GM12864 (cell line): Measurements from ENCODE around the gene ISG20L2.

Experiments used
- DNase-seq: peaks from one replicate; pipeline ENCODE4 v3.0.0-alpha.2; 2011; ENCODE audit warnings: low read depth
- H3K4me3 ChIP-seq: 2 replicates; pipeline ENCODE4 v1.5.1; 2011; ENCODE audit warnings: mild to moderate bottlenecking, low read depth, low read length, control low read depth
- TF ChIP-seq, protein P1 (sequence below): IDR thresholded peaks from 2 replicates; pipeline ENCODE4 v1.5.1; 2011; ENCODE audit warnings: low read depth, mild to moderate bottlenecking, moderate library complexity, low read length, control low read depth, inconsistent platforms; ENCODE audit errors: missing control alignments

The ISG20L2 gene

DNA sequence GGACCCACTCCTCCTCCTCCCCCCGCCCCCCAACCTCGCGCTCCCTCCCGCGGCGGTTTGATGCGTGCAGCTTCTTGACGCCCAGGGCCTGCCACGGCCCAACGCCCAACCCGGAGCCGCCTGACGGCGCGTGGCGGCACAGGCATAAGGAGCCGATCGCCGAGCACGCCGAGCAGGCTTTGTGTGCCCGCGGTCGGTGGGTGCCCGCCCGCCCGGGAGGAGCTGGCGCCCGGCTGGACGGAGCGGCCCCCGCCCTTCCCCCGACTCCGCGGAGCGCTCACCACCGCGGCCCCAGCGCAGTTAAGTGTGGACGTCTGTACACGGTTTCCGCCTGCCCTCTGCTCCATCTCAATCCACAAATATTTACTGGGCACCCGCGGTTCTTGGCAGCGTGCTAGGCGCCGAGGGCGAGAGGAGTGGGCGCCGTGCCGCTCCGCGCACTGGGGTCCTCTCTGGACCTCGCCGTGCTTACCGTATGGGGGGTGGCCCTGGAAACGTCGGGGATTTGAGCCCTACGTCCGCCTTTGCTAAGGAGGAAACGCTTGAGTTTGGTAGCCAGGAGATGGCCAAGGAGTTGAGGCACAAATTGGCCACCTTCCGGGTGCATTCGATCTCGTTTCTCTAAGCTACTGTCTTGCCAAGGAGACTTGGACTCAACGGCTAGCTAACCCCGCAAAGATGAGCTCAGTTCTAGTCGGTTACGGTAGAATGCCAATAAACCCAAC lies 23.4 kb upstream of the ISG20L2 start:
- TF ChIP-seq, protein P1, sequence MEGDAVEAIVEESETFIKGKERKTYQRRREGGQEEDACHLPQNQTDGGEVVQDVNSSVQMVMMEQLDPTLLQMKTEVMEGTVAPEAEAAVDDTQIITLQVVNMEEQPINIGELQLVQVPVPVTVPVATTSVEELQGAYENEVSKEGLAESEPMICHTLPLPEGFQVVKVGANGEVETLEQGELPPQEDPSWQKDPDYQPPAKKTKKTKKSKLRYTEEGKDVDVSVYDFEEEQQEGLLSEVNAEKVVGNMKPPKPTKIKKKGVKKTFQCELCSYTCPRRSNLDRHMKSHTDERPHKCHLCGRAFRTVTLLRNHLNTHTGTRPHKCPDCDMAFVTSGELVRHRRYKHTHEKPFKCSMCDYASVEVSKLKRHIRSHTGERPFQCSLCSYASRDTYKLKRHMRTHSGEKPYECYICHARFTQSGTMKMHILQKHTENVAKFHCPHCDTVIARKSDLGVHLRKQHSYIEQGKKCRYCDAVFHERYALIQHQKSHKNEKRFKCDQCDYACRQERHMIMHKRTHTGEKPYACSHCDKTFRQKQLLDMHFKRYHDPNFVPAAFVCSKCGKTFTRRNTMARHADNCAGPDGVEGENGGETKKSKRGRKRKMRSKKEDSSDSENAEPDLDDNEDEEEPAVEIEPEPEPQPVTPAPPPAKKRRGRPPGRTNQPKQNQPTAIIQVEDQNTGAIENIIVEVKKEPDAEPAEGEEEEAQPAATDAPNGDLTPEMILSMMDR, result no peak
- H3K4me3 ChIP-seq, result peak overlapping the region; percentile 98
- peak; percentile 87 for DNase-seq

GRCh38 chr1:156751451-156751756 lies 22.8 kb upstream of the ISG20L2 start, which contains the start of gene HDGF:
Gene HDGF (minus strand): TSS chr1:156751675. CDS start chr1:156751429, 246 bp downstream.
- TF ChIP-seq, protein P1, result no peak
- H3K4me3 ChIP-seq, result peak within 1 kb of the TSS; percentile 98
- DNase-seq, result no peak

DNA sequence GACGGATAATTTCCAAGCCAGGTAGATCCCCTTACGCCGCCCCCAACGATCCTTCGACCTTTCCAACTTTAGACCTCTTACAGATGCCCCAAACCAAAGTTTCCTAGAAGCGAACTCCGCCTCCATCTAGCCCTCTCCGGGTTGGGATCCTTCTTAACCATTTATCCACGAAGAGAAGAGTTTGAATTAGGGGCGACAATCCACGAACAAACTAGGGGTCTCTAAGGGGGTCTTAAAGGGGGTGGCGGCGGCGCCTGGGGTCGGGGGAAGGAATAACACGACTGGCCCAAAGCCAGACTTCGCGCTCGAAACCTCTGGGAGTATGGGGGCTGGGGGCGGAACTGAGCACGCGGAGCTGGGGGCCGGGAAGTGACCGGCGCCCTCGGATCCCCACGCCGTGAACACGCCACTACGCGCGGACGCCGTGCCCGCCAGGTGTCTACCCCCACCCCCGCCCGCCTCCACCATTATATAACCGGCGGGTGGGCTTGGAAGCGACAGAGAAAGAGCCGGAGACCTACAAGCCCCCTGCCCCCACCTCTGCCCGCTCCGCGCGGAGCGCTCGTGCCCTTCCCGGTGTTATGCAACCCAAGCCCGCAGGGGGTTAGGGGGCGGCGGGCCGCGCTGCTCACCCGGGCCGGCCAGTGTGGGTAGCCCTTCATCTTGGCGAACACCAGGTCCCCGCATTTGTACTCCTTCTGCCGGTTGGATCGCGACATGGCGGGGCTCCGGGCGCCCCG lies 22.3 kb upstream of the ISG20L2 start:
- H3K4me3 ChIP-seq, result peak overlapping the region; percentile 98
- TF ChIP-seq, protein P1, result no peak
- no peak for DNase-seq

- TF ChIP-seq, protein P1, result no peak
- H3K4me3 ChIP-seq, result peak overlapping the region; percentile 98
- no peak for DNase-seq
These were observed 21.7 kb upstream of the ISG20L2 start for GRCh38 chr1:156750191-156750672.

- H3K4me3 ChIP-seq, result peak overlapping the region; percentile 98
- DNase-seq, result no peak
- TF ChIP-seq, protein P1, result no peak
These were observed 21.0 kb upstream of the ISG20L2 start for GRCh38 chr1:156749419-156750118.

DNA sequence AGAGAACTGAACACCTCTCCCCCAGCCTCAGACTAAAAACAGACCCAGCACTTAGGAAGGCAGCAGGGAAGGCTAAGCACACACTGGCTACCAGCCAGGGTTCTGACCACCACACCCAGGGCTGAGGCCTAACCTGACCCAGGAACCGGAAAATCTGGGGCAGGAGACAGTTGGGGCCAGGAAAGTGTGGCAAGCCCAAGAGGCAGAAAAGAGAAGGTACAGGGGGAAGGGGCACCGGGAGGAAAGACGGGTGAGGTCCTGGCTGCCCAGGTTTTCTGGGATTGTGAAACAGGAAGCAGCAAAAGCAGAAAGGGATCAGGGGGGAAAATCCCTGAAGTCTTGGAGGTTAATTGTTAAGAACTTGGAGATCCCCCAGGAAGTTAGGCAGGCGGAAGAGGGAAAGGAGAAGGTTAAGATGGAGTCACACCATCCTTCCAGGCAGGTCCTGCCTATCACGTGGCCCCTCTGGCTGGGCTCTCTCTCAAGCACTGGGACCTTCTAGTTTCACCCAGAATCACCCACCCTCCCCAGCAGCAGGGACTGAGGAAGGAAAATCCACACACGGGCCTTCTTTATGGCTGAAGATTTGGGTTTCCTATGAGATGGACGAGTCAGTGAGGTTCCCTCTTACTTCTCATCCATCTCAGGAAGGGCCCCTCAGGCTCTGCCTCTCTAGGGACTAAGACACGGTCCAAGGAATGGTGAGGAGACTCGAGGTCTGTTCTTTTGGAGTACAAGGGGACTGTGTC lies 20.3 kb upstream of the ISG20L2 start:
- no peak for DNase-seq
- TF ChIP-seq, protein P1, result no peak
- H3K4me3 ChIP-seq, result peak overlapping the region; percentile 98
